Measurements from ENCODE around the gene FCHSD2. TPM values are rescaled to one million over a fixed set of nuclear protein-coding genes. Genes with fewer than 3 reads are reported as not detected.

The FCHSD2 gene
- total RNA-seq, 4 donors from 2014 or later: 15.4 to 37.8 (median 31.9) TPM

DNA sequence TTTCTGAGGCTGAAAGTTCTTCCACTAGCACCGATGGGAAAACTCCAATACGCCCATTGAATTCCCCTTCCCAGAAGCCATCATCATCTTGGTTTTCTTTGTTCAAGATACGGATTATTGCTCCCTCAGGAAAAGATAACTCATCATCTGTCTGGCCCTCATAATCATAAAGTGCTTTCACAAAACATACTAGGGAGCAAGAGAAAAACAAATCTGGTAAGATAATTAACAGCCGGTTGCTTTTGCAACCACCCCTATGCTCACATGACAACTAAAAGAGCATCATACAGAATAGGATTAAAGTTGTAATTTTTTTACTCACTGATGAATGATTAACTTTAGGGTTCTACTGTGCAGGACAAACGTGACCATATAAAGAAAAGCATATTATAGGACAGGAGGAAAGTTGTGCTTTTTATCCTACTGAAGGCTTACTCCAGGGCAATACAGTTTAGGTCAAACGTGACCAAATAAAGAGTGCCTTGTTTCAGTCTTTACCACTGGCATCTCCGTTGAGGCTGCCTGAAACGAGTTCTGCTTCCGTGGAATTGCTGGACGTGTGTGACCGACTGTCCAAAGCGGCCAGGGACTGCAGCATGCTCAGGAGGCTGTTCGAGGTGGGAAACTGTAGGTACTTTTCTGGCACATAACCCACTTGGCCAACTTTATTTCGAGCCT lies 299.3 kb downstream of the FCHSD2 start:
- ATAC-seq (ENCODE audit: low FRiP score): no peak
- no peak for DNase-seq (ENCODE audit: low spot score)
- TF ChIP-seq, protein P1, sequence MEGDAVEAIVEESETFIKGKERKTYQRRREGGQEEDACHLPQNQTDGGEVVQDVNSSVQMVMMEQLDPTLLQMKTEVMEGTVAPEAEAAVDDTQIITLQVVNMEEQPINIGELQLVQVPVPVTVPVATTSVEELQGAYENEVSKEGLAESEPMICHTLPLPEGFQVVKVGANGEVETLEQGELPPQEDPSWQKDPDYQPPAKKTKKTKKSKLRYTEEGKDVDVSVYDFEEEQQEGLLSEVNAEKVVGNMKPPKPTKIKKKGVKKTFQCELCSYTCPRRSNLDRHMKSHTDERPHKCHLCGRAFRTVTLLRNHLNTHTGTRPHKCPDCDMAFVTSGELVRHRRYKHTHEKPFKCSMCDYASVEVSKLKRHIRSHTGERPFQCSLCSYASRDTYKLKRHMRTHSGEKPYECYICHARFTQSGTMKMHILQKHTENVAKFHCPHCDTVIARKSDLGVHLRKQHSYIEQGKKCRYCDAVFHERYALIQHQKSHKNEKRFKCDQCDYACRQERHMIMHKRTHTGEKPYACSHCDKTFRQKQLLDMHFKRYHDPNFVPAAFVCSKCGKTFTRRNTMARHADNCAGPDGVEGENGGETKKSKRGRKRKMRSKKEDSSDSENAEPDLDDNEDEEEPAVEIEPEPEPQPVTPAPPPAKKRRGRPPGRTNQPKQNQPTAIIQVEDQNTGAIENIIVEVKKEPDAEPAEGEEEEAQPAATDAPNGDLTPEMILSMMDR (IDR thresholded peaks at IDR 0.05): no peak

- ATAC-seq (ENCODE audit: low FRiP score) (no peak), DNase-seq (ENCODE audit: low spot score) (no peak)
- TF ChIP-seq, protein P1 (IDR thresholded peaks at IDR 0.05): no peak
These were observed 300.0 kb downstream of the FCHSD2 start for GRCh38 chr11:72842126-72842525.

- ATAC-seq (ENCODE audit: low FRiP score): no peak
- TF ChIP-seq, protein P1 (IDR thresholded peaks at IDR 0.05): no peak
- DNase-seq (ENCODE audit: low spot score): no peak
These were observed 300.7 kb downstream of the FCHSD2 start for GRCh38 chr11:72841397-72841796.

DNA sequence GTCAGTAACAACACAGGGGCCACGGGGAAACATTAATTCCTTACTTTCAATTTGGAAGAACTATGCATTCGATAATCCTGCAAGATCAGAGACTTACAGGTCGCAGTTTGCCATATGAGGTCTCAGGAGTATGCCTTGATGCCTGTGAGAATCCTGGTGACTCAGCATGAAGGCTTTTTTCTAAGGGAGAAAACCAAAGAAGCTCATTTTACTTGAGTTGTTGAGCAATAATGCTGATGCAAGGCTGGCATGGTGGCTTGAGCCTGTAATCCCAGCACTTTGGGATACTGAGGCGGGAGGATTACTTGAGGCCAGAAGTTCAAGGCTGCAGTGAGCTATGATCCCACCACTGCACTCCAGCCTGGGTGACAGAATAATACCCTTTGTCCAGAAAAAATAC lies 301.3 kb downstream of the FCHSD2 start:
- ATAC-seq (ENCODE audit: low FRiP score) (no peak), DNase-seq (ENCODE audit: low spot score) (no peak)
- TF ChIP-seq, protein P1 (IDR thresholded peaks at IDR 0.05): no peak

DNA sequence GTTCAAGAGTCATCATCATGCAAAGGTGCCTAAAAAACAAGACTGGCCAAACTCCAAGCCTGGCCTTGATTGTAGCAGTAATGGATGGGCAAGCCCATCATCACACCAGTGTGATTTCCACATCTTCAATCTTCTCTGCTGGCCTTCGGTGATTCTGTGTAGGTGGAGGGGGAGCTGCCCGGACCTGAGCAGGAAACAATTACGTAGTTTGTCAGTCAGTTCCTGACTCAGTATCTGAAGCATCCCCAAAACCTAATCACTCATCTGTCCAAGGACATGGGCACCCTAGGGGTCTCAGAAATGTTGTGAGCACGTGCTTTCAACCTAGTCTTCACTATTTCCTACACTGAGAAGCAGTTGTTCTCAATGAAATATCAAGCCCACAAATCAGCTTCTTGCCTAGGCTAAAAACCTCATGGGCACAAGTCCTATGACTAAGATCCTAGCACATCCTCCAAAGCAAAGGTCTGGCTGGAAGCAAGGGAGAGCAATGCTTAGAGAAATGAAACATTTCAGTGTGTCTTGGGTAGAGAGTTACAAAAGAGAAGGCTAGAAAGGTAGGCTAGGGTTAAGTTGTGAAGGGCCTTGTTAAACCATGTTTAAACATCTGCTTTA lies 303.3 kb downstream of the FCHSD2 start:
- TF ChIP-seq, protein P1 (IDR thresholded peaks at IDR 0.05): no peak
- no peak for ATAC-seq (ENCODE audit: low FRiP score)
- DNase-seq (ENCODE audit: low spot score): no peak

DNA sequence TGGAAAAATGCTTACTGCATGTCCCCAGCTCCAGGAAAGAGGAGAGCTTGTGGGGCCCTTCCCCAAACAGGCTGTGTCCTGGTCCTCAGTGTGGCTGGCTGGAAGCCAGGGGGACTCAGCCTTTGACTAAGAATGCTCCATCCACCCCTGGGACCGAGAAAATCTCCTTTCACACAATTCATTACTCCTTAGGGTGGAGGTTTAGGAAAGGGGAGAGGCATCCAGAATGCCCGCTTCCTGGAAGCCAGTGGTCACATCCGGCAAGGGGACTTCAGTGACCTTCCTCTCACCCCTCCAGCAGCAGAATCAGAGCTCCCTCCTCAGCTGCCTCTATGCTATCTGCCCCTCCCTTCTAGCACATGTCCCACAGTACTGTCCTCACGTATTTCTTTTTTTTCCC lies 306.0 kb downstream of the FCHSD2 start:
- no peak for DNase-seq (ENCODE audit: low spot score)
- TF ChIP-seq, protein P1 (IDR thresholded peaks at IDR 0.05): no peak
- ATAC-seq (ENCODE audit: low FRiP score): no peak

DNA sequence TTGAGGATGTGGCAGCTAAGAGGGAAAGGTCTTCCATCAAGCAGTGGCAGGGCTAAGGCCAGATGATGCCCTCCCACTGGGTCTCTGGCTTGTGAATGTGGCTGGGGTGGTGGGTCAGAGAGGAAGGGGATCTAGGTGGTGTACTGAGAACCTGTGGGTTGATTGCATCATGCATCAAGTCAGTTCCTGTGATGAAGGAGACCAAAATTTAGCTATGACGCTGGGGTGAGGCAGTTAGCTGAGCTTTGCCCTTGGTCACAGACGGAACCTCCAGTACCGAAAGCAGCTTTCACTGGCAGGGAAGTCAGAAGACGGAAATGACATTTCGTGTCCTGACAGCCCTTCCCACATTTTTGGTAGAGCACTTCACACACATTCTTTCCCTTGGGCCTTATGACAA lies 307.2 kb downstream of the FCHSD2 start:
- DNase-seq (ENCODE audit: low spot score) (no peak), ATAC-seq (ENCODE audit: low FRiP score) (no peak)
- TF ChIP-seq, protein P1 (IDR thresholded peaks at IDR 0.05): no peak

Measured in omental fat pad (tissue), 4 donors.